ENCODE data around the gene GJD2. TPM values are rescaled to one million over a fixed set of nuclear protein-coding genes. Genes with fewer than 3 reads are reported as not detected.

Gene GJD2
- total RNA-seq, 2 experiments from 2014 or later, result not detected

DNA sequence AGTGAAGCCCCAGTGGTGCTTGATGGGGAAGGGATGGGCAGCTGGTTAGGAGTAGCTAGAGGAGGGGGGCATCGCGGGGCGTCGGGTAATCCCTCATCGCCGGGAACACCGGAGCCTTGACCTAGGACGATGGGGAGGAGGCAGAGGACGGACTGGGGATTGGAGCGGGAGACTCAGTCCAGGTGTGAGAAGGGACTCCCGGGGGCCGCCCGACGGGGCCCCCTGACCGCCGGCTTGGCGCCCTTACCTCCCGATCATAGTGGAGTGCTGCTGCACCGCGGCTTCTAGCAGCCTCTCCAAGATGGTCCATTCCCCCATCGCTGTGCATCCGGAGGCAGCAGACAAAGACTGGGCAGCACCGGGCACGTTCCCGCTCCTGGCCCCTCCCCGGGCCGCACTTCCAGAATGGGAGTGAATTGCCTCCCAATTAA lies 612 bp downstream of the GJD2 start:
- no peak for DNase-seq
- H3K27ac Mint-ChIP-seq, result no peak overlapping the region
- H3K9me3 Mint-ChIP-seq, result no peaks in the 10 kb centered on the region
- no peaks in the 10 kb centered on the region for H3K4me1 Mint-ChIP-seq
- H3K27me3 Mint-ChIP-seq, result peaks cover 60% of the 10 kb centered on the region
- H3K4me3 Mint-ChIP-seq, result no peak overlapping the region
- H3K36me3 Mint-ChIP-seq, result no peaks in the 10 kb centered on the region

DNA sequence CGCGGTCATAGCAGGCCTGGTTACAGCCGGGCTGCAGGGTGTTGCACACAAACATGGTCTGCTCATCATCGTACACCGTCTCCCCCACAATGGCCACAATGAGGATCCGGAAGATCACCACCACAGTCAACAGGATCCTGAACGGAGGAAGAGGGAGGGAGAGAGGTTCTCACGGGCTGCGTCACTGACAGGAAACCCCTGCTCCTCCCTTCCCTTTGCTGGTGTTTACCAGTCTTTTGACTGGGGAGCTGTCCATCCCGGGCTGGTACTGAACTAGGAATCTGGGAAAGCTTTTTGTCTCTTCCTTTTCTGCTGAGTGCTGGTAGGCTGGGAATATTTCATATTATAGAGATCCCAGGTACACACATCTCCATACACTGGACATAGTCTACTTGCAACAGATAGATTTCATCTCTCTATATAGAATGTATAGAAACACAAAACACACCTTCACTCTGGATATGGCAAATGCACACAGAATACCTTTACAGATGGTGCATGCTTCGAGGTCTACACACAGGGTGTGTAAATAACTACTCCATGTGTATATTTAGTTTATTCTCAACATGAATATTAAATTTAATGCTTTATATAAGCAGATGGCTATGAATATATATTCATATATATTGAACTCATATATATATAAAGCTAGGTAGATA lies 1.4 kb downstream of the GJD2 start:
- Mint-ChIP-seq H3K4me1 (no peaks in the 10 kb centered on the region), H3K36me3 (no peaks in the 10 kb centered on the region), H3K9me3 (no peaks in the 10 kb centered on the region), H3K27ac (no peak overlapping the region), H3K4me3 (no peak overlapping the region), H3K27me3 (peaks cover 58% of the 10 kb centered on the region)
- DNase-seq, result no peak

DNA sequence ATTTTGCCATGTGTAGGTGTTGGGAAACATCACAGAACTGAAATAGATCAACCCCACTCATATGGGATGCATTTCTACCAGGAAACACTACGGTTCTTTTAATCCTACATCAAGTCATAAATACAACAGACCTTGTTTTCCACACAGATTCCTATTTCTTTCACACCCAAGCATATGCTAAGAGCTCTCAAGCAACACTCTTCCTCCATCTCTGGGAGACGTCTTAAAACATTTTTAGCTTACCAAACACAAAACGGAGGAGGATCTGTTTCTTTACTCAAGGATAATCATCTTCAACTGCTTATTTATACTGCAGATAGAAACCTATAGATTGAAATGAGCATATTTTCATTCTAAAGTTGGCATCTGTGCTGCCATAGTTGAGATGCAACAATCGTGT lies 5.1 kb downstream of the GJD2 start:
- no peak overlapping the region for H3K4me3 Mint-ChIP-seq
- H3K4me1 Mint-ChIP-seq, result no peaks in the 10 kb centered on the region
- peaks cover 35% of the 10 kb centered on the region for H3K27me3 Mint-ChIP-seq
- H3K9me3 Mint-ChIP-seq, result no peaks in the 10 kb centered on the region
- DNase-seq, result no peak
- H3K27ac Mint-ChIP-seq, result no peak overlapping the region
- H3K36me3 Mint-ChIP-seq, result no peaks in the 10 kb centered on the region

DNA sequence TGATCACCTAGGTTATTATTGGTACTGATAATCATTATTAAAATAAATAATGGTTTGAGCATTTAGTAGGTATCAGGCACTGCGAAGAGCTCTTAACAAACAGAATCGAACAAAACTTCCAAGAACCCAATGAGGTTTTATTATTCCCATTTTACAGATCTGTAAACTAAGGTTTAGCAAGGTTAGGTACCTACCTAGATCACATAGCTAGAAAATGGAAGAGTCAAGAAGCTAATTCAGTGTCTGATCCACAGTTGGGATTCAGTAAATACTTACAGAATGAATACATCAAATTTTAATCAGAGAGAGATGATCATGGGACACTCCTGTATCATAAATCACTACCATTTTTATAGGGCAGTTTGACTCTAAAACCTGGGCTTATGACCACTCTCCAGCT lies 15.5 kb downstream of the GJD2 start:
- DNase-seq, result no peak
- peaks cover 34% of the 10 kb centered on the region for H3K27me3 Mint-ChIP-seq
- H3K4me1 Mint-ChIP-seq, result no peaks in the 10 kb centered on the region
- no peak overlapping the region for H3K27ac Mint-ChIP-seq
- no peaks in the 10 kb centered on the region for H3K36me3 Mint-ChIP-seq
- H3K4me3 Mint-ChIP-seq, result no peak overlapping the region
- H3K9me3 Mint-ChIP-seq, result no peaks in the 10 kb centered on the region

DNA sequence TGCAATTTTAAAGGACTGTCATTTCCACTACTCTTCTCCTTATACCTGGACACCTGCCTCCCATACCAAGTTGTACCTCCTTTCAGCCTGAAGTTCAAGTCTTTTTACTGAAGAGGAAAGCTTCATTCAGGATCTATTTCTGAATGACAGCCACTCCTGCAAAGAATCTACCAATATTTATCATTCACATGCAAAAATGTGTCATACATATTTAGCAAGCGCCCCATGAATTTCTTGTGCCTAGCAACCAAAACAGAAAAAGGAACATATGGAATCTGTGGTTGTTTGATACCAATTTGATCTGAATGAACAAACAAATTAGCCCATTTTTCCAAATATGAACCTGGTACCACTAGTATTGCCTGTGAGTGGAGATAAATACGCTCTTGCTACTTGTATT lies 16.8 kb downstream of the GJD2 start:
- Mint-ChIP-seq H3K27me3 (peaks cover 34% of the 10 kb centered on the region), H3K27ac (no peak overlapping the region), H3K4me3 (no peak overlapping the region), H3K9me3 (no peaks in the 10 kb centered on the region), H3K4me1 (no peaks in the 10 kb centered on the region), H3K36me3 (no peaks in the 10 kb centered on the region)
- DNase-seq, result no peak

DNA sequence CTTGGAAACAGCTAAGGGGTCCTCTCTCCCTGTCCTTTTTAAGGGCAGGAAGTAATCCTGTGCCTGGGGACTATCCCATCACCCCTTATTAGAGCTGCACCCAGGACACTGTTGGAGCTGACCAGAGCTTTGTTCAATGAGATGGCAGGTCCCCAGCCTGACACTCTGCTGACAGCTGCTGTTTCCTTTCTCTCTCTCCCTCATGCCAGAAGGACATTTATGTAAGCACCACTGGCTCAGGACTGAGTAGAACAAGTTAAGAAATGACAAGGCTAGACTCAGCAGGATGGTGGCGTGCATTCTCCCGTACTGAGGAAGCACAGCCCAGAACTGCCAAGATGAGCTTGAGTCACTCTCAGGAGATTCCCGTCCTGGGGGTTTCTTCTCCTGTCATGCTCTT lies 17.3 kb downstream of the GJD2 start:
- Mint-ChIP-seq H3K9me3 (no peaks in the 10 kb centered on the region), H3K4me1 (no peaks in the 10 kb centered on the region), H3K36me3 (no peaks in the 10 kb centered on the region), H3K27ac (no peak overlapping the region), H3K4me3 (no peak overlapping the region), H3K27me3 (peaks cover 34% of the 10 kb centered on the region)
- no peak for DNase-seq

DNA sequence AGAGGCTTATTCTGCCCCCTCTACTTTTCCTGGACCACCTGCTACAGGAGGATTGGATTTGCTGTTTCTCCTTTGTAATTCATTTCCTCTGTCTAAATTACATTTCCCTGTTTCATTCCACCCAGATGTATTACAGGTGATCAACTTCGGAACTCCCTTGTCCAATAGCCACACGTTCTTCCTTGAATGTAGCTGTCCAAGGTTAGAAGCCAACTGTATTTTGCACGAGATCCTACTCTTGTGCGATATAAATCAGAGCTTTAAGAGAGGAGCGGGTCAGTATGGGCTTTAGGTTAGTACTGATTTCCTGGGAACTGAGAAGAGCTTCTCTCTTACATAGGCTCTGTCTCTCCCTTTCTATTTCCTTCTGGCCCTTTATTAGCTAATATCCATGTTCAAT lies 20.5 kb downstream of the GJD2 start:
- Mint-ChIP-seq H3K4me3 (no peak overlapping the region), H3K27ac (no peak overlapping the region), H3K9me3 (no peaks in the 10 kb centered on the region), H3K27me3 (peaks cover 18% of the 10 kb centered on the region), H3K4me1 (no peaks in the 10 kb centered on the region), H3K36me3 (no peaks in the 10 kb centered on the region)
- DNase-seq, result no peak

DNA sequence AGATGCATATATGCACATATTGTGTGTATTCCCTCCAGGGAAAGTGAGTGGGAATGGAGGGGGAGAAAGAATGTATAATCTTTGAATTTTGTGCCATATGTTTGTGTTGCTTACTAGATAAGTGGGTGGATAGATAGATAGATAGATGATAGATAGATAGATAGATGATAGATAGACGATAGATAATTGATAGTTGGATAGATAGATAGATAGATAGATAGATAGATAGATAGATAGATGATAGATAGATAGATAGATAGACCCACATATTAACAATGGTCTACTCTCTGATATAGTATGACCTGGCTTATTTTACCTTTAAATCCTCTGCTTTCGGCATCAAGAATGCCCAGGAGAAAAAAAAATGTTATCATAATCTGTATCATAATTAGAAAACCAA lies 21.2 kb downstream of the GJD2 start:
- H3K4me3 Mint-ChIP-seq, result no peak overlapping the region
- H3K36me3 Mint-ChIP-seq, result no peaks in the 10 kb centered on the region
- H3K27ac Mint-ChIP-seq, result no peak overlapping the region
- H3K4me1 Mint-ChIP-seq, result no peaks in the 10 kb centered on the region
- no peaks in the 10 kb centered on the region for H3K9me3 Mint-ChIP-seq
- peaks cover 17% of the 10 kb centered on the region for H3K27me3 Mint-ChIP-seq
- DNase-seq, result no peak

DNA sequence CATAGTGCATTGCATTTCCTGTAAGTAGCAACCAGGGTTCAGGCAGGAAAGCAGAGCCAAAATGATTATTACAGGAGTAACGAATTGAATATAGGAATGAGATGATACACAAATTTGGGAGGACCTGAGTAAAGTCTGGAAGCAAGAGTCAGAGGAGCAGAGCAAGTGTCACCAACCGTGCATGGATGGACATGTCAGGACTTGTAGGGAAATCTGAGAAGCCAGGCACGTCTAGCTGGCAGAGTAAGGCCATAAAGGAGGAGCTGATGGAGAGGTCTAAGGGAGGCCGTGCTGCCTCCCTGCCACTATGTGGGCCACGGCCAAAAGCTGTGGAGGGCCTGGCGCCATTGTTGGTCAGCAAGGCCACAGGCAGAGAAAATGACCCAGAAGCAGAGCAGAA lies 22.4 kb downstream of the GJD2 start:
- DNase-seq, result no peak
- Mint-ChIP-seq H3K27me3 (peaks cover 19% of the 10 kb centered on the region), H3K27ac (no peak overlapping the region), H3K36me3 (no peaks in the 10 kb centered on the region), H3K4me3 (no peak overlapping the region), H3K9me3 (no peaks in the 10 kb centered on the region), H3K4me1 (no peaks in the 10 kb centered on the region)

DNA sequence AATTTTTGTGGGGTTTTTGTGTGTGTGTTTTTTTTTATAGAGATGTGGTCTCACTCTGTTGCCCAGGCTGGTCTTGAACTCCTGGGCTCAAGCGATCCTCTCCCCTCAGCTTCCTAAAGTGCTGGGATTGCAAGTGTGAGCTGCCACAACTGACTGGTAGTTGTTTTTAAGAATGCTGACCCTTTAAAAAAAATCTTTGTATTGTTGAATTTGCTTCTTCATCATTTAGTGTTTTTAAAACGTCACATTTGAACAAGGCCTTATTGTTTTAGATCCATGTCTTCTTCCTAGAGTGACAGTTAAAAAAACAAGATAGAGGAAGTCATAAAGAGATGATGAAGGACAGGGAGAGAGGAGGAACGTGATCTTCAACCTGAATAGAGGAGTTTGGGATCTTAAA lies 24.1 kb downstream of the GJD2 start:
- Mint-ChIP-seq H3K27ac (no peak overlapping the region), H3K9me3 (no peaks in the 10 kb centered on the region), H3K4me3 (no peak overlapping the region), H3K4me1 (no peaks in the 10 kb centered on the region), H3K27me3 (peaks cover 25% of the 10 kb centered on the region), H3K36me3 (no peaks in the 10 kb centered on the region)
- no peak for DNase-seq

DNA sequence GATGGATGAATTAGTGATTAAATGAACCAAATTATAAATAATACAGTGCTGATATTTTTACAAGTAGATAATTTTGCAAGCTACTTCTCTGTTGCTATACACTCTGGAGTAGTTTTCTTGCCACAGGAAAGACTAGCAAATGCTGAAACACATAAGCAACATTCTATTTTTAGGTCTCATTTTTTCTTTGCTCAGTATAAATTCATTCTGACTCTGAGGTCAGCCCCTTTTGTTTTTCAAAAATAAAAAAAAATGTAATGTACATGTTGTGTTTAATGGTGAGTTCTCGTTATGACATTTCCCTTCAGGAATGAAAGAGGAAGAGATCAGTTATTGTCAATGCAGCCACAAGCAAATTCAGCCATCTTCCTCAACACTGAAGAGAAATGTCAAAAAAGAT lies 24.9 kb downstream of the GJD2 start:
- Mint-ChIP-seq H3K27me3 (peaks cover 23% of the 10 kb centered on the region), H3K36me3 (no peaks in the 10 kb centered on the region), H3K9me3 (no peaks in the 10 kb centered on the region), H3K4me3 (no peak overlapping the region), H3K27ac (no peak overlapping the region), H3K4me1 (no peaks in the 10 kb centered on the region)
- no peak for DNase-seq

DNA sequence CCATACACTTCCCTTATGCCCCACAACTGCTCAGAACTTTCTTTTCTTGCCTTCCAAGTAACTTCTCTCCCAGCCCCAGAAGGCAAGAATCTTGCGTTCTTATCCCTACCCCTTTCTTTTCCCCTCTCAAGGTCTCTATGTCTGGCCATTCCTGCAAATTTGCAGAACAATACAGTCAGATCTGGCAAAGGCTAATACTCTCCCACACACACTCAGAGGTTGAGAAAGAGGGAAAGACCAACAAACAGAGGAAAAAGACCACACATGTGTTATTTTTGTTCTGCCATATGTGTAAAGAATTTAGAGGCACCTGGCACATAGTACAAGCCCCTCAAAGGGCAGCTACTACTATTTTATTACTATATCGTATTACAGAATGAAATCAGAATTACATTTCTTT lies 25.7 kb downstream of the GJD2 start:
- Mint-ChIP-seq H3K4me1 (no peaks in the 10 kb centered on the region), H3K27ac (no peak overlapping the region), H3K9me3 (no peaks in the 10 kb centered on the region), H3K4me3 (no peak overlapping the region), H3K27me3 (peaks cover 24% of the 10 kb centered on the region), H3K36me3 (no peaks in the 10 kb centered on the region)
- DNase-seq, result no peak

DNA sequence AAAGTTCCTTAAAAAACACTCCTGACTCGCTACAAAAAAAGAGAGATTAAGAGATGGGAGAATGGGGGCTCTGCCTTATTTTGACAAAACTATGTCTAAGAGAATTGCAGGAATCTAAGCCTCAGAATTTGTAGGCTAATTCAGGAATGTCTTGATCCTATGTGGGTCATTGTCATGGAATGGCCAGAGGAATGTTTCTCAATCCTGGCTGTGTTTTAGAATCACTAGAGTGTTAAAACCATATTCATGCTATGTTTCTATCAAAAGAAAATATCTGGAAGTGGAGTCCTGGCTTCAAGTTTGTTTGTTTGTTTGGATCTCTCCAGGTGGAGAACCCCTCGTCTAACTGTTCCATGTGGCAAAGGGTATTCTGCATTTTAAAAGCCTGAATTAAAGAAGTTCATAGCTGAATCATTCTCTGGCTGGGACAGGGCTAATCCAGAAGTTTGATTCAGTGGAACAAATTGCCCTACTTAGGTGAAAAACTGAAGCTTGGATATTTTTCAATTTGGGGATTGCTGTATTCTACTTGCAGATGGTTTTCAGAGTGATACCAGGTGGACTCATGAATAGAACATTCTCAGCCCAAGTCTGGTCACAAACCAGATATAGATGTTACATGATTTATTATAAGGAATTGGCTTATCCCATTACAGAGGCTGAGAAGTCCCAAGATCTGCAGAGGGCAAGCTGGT lies 28.2 kb downstream of the GJD2 start:
- Mint-ChIP-seq H3K27me3 (peaks cover 46% of the 10 kb centered on the region), H3K27ac (no peak overlapping the region), H3K4me3 (no peak overlapping the region), H3K4me1 (peaks cover 1% of the 10 kb centered on the region), H3K36me3 (no peaks in the 10 kb centered on the region), H3K9me3 (no peaks in the 10 kb centered on the region)
- DNase-seq, result no peak

DNA sequence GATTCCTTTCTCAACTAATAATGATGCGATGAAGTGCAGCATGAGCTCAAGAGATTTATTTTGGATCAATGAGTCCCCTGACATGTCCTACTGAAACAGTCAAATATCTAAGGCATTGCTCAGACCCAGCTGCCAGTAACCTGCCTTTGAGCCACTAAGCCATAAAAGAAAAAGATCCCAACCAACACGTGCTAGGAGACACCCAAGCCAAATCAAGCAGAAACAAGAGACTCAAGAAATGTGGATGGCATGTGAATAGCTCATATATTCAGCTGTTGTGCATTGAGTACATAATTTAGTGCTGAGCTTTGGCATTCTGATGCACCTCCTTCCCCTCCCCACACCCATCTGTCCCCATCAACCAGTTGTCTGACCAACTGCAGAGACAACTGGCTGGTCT lies 29.2 kb downstream of the GJD2 start:
- peaks cover 1% of the 10 kb centered on the region for H3K4me1 Mint-ChIP-seq
- H3K36me3 Mint-ChIP-seq, result no peaks in the 10 kb centered on the region
- no peak overlapping the region for H3K27ac Mint-ChIP-seq
- H3K27me3 Mint-ChIP-seq, result peaks cover 54% of the 10 kb centered on the region
- H3K4me3 Mint-ChIP-seq, result no peak overlapping the region
- no peak for DNase-seq
- no peaks in the 10 kb centered on the region for H3K9me3 Mint-ChIP-seq

DNA sequence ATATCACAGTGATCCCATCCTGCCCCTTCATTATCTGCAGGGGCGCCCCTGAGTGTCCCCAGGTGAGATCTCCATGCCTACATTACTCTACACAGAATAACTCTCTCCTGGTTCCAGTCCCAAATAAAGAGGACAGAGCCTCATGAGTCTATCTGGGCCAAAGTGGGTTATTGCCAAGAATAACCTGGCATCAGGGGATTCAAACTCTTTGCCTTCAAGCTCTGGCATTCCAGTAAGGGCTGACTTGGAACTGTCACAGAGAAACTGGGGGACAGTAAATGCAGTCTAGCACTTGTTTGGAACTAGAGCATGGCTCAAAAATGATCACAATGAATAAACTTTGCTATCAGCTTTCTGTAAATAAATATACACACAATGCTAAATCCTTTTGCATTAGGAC lies 30.3 kb downstream of the GJD2 start:
- Mint-ChIP-seq H3K4me3 (no peak overlapping the region), H3K27me3 (peaks cover 56% of the 10 kb centered on the region), H3K4me1 (peaks cover 1% of the 10 kb centered on the region), H3K27ac (no peak overlapping the region), H3K36me3 (no peaks in the 10 kb centered on the region), H3K9me3 (no peaks in the 10 kb centered on the region)
- DNase-seq, result no peak

DNA sequence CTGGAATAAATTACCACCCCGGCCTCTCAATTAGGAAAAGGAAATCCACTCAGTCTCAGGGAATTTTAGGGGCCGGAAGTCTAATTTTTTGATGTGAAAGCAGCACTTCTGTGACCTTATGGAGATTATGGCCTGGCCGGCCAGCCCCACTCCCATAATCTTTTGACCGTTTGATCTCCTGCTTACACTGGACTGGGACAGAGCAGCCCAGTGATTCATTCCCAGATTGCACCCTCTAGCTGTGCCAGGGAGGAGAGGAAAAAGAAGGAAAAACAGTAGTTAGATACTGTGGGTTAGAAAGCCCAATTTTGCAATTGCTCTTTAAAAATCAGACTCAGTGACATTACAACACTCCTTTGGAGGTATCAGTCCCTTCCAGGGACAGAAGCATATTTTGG lies 32.4 kb downstream of the GJD2 start:
- DNase-seq, result no peak
- peaks cover 58% of the 10 kb centered on the region for H3K27me3 Mint-ChIP-seq
- H3K9me3 Mint-ChIP-seq, result no peaks in the 10 kb centered on the region
- H3K4me1 Mint-ChIP-seq, result peaks cover 1% of the 10 kb centered on the region
- H3K4me3 Mint-ChIP-seq, result no peak overlapping the region
- H3K36me3 Mint-ChIP-seq, result no peaks in the 10 kb centered on the region
- H3K27ac Mint-ChIP-seq, result no peak overlapping the region
